OCI-LY3 (cell line): ENCODE data around the gene ITPR1.

Source experiments
- H2AFZ ChIP-seq: fragments of 200-600, 300-600 bp; shearing (Covaris generic); 2 replicates; pipeline ENCODE4 v1.6.0; 2014; ENCODE audit warnings: antibody characterized with exemption, low read depth, low read length
- H3K27ac ChIP-seq: fragments of 200-600, 300-600 bp; sonication (generic); 2 replicates; pipeline ENCODE4 v1.5.1; 2014; ENCODE audit warnings: mild to moderate bottlenecking, low read length, moderate library complexity, mixed read lengths
- H3K27me3 ChIP-seq: fragments of 200-600, 300-600 bp; sonication (generic); 2 replicates; pipeline ENCODE4 v1.6.1; 2014; ENCODE audit warnings: low read depth, low read length, mixed read lengths
- H3K36me3 ChIP-seq: fragments of 200-600, 300-600 bp; sonication (generic); replicated peaks from 2 replicates; pipeline ENCODE3; 2014; ENCODE audit warnings: low read depth, low read length, mixed read lengths
- H3K4me1 ChIP-seq: fragments of 300-600, 200-600 bp; sonication (generic); 2 replicates; pipeline ENCODE4 v1.6.1; 2014; ENCODE audit warnings: low read length, mixed read lengths
- H3K4me2 ChIP-seq: fragments of 200-600, 300-600 bp; sonication (generic); 2 replicates; pipeline ENCODE4 v1.6.1; 2014; ENCODE audit warnings: low read length, mixed read lengths
- H3K4me3 ChIP-seq: fragments of 300-600, 200-600 bp; sonication (generic); 2 replicates; pipeline ENCODE4 v1.5.1; 2014; ENCODE audit warnings: antibody characterized with exemption, mild to moderate bottlenecking, low read length, moderate library complexity
- H3K79me2 ChIP-seq: fragments of 300-600, 200-600 bp; shearing (Covaris generic); 2 replicates; pipeline ENCODE4 v1.6.1; 2014; ENCODE audit warnings: mild to moderate bottlenecking, low read length, mixed read lengths
- H3K9ac ChIP-seq: fragments of 300-600, 200-600 bp; shearing (Covaris generic); 2 replicates; pipeline ENCODE4 v1.6.0; 2014; ENCODE audit warnings: mild to moderate bottlenecking, low read length, moderate library complexity
- H3K9me3 ChIP-seq: fragments of 200-600, 300-600 bp; shearing (Covaris generic); 2 replicates; pipeline ENCODE4 v1.6.1; 2014; ENCODE audit warnings: low read length, mixed read lengths; ENCODE audit not compliant: insufficient read depth
- H4K20me1 ChIP-seq: fragments of 200-600, 300-600 bp; sonication (generic); 2 replicates; pipeline ENCODE4 v1.6.1; 2016; ENCODE audit warnings: low read length, mixed read lengths; ENCODE audit not compliant: insufficient read depth
- EZH2phosphoT487 ChIP-seq: fragments of 200-600 bp; shearing (Covaris generic); IDR thresholded peaks from 2 replicates; pipeline ENCODE4 v1.6.1; 2018; ENCODE audit warnings: antibody characterized with exemption, mixed run types, low read depth
- TF ChIP-seq, protein P1 (sequence below): fragments of 200-600, 300-600 bp; sonication (generic); IDR thresholded peaks from 2 replicates; pipeline ENCODE4 v1.5.1; 2014; ENCODE audit warnings: antibody characterized with exemption, low read length, low read depth

The ITPR1 gene

DNA sequence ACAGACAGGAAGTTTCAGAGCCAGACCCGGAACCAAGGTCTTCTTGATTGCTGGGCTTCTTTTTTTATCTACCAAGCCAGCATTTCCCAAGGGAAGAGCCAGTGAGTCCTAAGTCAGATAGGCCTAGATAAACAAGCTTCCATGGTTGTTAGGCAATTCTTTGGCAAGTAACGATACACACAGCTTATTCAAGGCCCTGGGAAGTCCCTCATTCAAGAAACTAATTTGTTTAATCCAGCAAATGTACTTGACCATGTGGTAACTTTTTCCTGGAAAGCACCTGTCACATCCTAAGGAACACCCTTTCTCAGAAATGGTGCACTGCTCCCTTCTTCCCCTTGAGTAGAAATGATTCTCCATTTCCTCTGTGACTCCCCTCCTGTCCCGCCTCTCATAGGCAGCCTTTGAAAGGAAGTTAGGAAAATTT lies 209.9 kb downstream of the ITPR1 start:
- Histone ChIP-seq H2AFZ (no peak overlapping the region), H3K4me1 (no peaks in the 10 kb centered on the region), H3K4me3 (no peak overlapping the region), H3K9me3 (no peaks in the 10 kb centered on the region), H3K79me2 (no peaks in the 10 kb centered on the region), H3K9ac (no peak overlapping the region), H3K4me2 (no peak overlapping the region), H4K20me1 (no peaks in the 10 kb centered on the region), H3K36me3 (no peaks in the 10 kb centered on the region), H3K27me3 (no peaks in the 10 kb centered on the region), H3K27ac (no peak overlapping the region)
- TF ChIP-seq, protein P1, sequence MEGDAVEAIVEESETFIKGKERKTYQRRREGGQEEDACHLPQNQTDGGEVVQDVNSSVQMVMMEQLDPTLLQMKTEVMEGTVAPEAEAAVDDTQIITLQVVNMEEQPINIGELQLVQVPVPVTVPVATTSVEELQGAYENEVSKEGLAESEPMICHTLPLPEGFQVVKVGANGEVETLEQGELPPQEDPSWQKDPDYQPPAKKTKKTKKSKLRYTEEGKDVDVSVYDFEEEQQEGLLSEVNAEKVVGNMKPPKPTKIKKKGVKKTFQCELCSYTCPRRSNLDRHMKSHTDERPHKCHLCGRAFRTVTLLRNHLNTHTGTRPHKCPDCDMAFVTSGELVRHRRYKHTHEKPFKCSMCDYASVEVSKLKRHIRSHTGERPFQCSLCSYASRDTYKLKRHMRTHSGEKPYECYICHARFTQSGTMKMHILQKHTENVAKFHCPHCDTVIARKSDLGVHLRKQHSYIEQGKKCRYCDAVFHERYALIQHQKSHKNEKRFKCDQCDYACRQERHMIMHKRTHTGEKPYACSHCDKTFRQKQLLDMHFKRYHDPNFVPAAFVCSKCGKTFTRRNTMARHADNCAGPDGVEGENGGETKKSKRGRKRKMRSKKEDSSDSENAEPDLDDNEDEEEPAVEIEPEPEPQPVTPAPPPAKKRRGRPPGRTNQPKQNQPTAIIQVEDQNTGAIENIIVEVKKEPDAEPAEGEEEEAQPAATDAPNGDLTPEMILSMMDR, result no peak
- TF ChIP-seq EZH2phosphoT487, result no peak

DNA sequence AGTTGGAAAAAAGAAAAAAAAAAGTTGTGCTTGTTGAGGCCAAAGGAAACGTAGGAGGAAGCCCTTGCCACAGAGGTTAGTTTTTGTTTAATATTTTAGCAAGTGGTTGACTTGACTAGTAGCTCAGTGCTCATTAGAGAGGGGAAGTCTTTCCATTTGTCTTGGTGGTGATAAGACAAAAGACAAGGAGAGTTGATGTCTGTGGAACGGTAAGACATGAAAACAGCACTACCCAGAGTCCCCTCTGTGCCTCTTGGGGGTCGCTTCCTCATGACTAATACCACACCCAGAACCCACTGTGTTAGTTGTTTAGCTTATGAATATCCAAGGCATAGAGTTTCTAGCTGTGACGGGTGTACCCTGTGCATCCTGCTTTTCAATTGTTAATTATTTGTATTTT lies 211.4 kb downstream of the ITPR1 start:
- no peak overlapping the region for H3K27ac ChIP-seq
- no peaks in the 10 kb centered on the region for H3K9me3 ChIP-seq
- H3K27me3 ChIP-seq, result no peaks in the 10 kb centered on the region
- no peaks in the 10 kb centered on the region for H3K79me2 ChIP-seq
- no peaks in the 10 kb centered on the region for H3K4me1 ChIP-seq
- no peak overlapping the region for H3K9ac ChIP-seq
- H3K4me2 ChIP-seq, result no peak overlapping the region
- TF ChIP-seq, protein P1, result no peak
- no peak for TF ChIP-seq EZH2phosphoT487
- H4K20me1 ChIP-seq, result no peaks in the 10 kb centered on the region
- H3K36me3 ChIP-seq, result no peaks in the 10 kb centered on the region
- H2AFZ ChIP-seq, result no peak overlapping the region
- H3K4me3 ChIP-seq, result no peak overlapping the region

DNA sequence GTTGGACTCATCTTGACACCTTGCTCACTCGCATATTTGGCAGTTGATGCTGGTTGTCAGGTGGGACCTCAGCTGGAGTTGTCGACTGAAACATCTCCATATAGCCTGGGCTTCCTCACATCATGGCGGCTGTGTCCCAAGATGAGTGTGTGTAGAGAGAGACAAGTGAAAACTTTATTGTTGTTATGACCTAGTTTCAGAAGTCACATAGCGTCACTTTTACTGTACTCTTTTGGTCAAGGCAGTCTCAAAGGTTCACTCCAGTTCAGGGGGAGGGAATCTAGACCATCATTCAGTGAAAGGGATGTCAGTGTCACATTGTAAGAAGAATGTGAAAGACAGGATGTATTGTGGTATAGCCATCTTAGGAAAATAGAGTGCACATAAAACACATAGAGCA lies 214.2 kb downstream of the ITPR1 start:
- H3K4me1 ChIP-seq, result no peaks in the 10 kb centered on the region
- no peaks in the 10 kb centered on the region for H3K9me3 ChIP-seq
- no peak overlapping the region for H3K9ac ChIP-seq
- H3K79me2 ChIP-seq, result no peaks in the 10 kb centered on the region
- TF ChIP-seq, protein P1, result no peak
- no peak for TF ChIP-seq EZH2phosphoT487
- no peak overlapping the region for H3K4me3 ChIP-seq
- H3K36me3 ChIP-seq, result no peaks in the 10 kb centered on the region
- no peaks in the 10 kb centered on the region for H4K20me1 ChIP-seq
- H2AFZ ChIP-seq, result no peak overlapping the region
- H3K27ac ChIP-seq, result no peak overlapping the region
- H3K4me2 ChIP-seq, result no peak overlapping the region
- no peaks in the 10 kb centered on the region for H3K27me3 ChIP-seq

DNA sequence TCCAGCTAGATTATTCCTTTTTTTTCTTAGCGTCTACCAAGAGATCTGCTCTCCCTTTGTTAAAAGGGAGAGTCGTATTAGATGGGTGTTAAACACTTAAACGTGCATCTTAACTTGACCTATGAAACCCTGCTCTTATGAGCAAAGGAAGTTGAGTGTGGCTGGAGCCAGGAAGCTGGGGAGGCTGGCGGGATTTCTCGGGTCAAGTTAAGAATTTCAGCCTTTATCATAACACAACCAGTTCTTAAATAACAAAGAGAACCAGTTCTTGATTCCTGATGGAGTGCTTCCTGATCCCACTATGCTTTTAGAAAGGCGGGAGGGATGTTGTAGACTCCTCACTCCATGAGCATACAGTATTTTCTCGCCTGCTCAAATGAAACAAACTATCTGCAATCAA lies 215.1 kb downstream of the ITPR1 start:
- no peaks in the 10 kb centered on the region for H3K36me3 ChIP-seq
- no peaks in the 10 kb centered on the region for H3K9me3 ChIP-seq
- TF ChIP-seq, protein P1, result no peak
- TF ChIP-seq EZH2phosphoT487, result no peak
- no peak overlapping the region for H2AFZ ChIP-seq
- no peak overlapping the region for H3K4me3 ChIP-seq
- no peak overlapping the region for H3K9ac ChIP-seq
- H3K79me2 ChIP-seq, result no peaks in the 10 kb centered on the region
- no peaks in the 10 kb centered on the region for H3K27me3 ChIP-seq
- no peak overlapping the region for H3K4me2 ChIP-seq
- no peak overlapping the region for H3K27ac ChIP-seq
- H3K4me1 ChIP-seq, result no peaks in the 10 kb centered on the region
- no peaks in the 10 kb centered on the region for H4K20me1 ChIP-seq
